HG03439 (cell line): Measurements from ENCODE around the gene CIDEB.

Experiments used
- ATAC-seq: cut with Tn5 transposase; IDR thresholded peaks from one replicate; pipeline ENCODE4 v1.9.1; 2021; ENCODE audit warnings: mild to moderate bottlenecking, moderate library complexity; ENCODE audit not compliant: unreplicated experiment

CIDEB gene

DNA sequence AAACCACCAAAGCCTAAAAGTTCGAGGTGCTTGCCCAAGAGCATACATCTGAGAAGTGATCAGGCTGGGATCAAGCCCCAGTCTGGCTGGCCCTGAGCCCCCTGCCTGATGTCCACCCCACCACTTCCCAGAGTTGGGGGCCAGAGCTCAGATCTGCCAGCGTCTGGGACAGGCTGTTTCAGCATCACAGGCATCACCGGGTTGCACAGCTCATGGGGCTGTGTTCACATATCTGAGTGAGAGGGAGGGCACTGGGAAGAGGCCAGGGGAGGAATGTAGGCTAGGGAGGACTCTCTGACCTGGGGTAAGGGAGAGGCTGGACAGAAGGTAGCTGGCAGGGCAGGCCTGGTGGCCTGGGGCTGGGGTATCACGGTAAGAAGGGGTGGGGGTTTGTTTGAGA is 50.8 kb downstream of the CIDEB start:
- ATAC-seq = no peak

DNA sequence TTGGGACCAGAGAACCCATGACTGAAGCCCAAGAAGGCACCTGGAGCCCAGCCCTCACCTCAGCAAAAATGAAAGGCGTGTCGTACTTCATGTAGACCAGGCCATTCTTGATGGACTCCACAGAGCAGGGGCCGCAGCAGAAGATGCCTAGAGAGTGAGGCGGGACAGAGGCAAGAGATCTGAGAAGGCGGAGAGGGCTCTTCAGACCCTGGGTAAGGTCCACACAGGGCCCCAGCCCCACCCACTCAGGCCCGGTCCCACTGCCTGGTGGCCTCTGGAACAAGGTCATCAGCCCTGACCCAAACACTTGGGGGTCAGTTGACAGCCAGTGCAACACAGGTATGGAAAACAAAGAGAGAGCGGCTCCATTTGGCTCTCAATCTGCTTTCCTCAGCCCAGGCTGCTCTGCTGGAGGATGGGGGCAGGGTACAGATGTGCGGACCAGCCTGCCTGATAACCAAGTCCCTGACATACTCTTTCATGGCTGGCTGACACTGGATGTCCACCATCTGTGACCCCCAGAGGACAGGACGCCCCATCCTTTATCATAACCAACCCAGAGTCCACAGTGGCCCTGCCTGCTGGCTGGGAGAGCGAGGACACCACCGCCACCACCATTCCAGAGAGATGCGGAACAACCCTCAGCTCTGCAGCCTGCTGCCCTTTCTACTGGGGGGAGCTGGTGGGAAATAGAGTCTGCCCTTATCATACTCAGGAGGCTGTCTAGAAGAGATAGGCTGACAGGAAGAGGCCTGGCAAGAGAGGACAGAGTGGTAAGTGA is 51.7 kb downstream of the CIDEB start:
- ATAC-seq = no peak

DNA sequence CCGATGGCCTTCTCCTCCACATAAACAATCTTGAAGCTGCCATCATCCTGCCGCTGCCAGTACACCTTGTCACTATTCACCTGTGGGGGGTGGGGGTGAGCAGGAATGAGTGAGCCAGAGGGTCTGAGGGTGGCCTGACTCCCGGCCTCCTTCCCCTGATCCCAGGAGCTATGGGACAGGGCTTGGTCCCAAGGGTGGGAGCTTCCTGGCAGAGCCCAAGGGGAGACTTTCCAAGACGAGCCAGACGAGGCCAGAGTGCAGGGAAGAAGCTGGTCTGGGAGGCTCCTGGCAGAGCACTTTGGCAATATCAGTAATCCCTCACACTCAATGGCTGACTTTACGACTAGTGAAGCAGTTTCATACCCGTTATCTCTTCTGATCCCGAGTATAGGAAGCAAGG is 52.3 kb downstream of the CIDEB start:
- no peak for ATAC-seq
